Stimulated activated CD8-positive, alpha-beta memory T cell treated with anti-CD3 and anti-CD28 coated beads, Interleukin-7, amount 100 ng/mL, for 4 hours (primary cell): Measurements from ENCODE around the gene RAB20.
"Not testable (repeated sequence)": the region's sequence is repeated elsewhere in the genome, so short reads cannot be mapped to it uniquely, and the experiment has no call there.

ENCODE experiments used
- DNase-seq, 2 donors: peaks; one replicate each; pipeline ENCODE4 v3.0.0-alpha.2; 2020; ENCODE audit warnings: low read depth in 2 of 2

Gene RAB20

GRCh38 chr13:110575322-110576069, 14.0 kb upstream of the RAB20 start:
- no peak for DNase-seq

GRCh38 chr13:110574161-110574560, 12.6 kb upstream of the RAB20 start:
- DNase-seq, result no peak

GRCh38 chr13:110572778-110573118, 11.2 kb upstream of the RAB20 start:
- DNase-seq, result no peak

- no peak for DNase-seq
Measured at GRCh38 chr13:110571896-110572777, 10.6 kb upstream of the RAB20 start.

GRCh38 chr13:110570886-110571285, 9.4 kb upstream of the RAB20 start:
- no peak for DNase-seq

GRCh38 chr13:110569962-110570361, 8.4 kb upstream of the RAB20 start:
- not testable (repeated sequence) for DNase-seq

- DNase-seq, result no peak
Measured at GRCh38 chr13:110568612-110569011, 7.1 kb upstream of the RAB20 start.

GRCh38 chr13:110566171-110566570, 4.6 kb upstream of the RAB20 start:
- DNase-seq, result no peak

GRCh38 chr13:110565296-110565695, 3.8 kb upstream of the RAB20 start:
- DNase-seq, result no peak

- no peak for DNase-seq
Measured at GRCh38 chr13:110564472-110564985, 3.0 kb upstream of the RAB20 start.

GRCh38 chr13:110563463-110563774, 1.9 kb upstream of the RAB20 start:
- no peak for DNase-seq

- no peak for DNase-seq
Measured at GRCh38 chr13:110562696-110563462, 1.4 kb upstream of the RAB20 start.

- DNase-seq, result peak in 1 of 2 donors; percentile 3
Measured at GRCh38 chr13:110562036-110562597, 595 bp upstream of the RAB20 start.

GRCh38 chr13:110560601-110561343, 750 bp downstream of the RAB20 start:
- no peak for DNase-seq

GRCh38 chr13:110559986-110560385, 1.5 kb downstream of the RAB20 start:
- DNase-seq, result no peak

- DNase-seq, result no peak
Measured at GRCh38 chr13:110559429-110559943, 2.0 kb downstream of the RAB20 start.

- DNase-seq, result no peak
Measured at GRCh38 chr13:110557610-110558305, 3.8 kb downstream of the RAB20 start.

GRCh38 chr13:110557082-110557481, 4.4 kb downstream of the RAB20 start:
- no peak for DNase-seq

GRCh38 chr13:110556224-110556606, 5.3 kb downstream of the RAB20 start:
- DNase-seq, result no peak

- DNase-seq, result no peak
Measured at GRCh38 chr13:110555601-110556223, 5.8 kb downstream of the RAB20 start.
